Natural killer cell (primary cell): ENCODE measurements around the gene GJC2. TPM values are rescaled to one million over a fixed set of nuclear protein-coding genes. Genes with fewer than 3 reads are reported as not detected.

ENCODE experiments used
- ATAC-seq, 3 donors: fragments of 150-1000 bp in 2 of 3; fragments of 200-7000 bp in 1 of 3; cut with Tn5 transposase; 1 replicate in 1 of 3; 2 replicates in 2 of 3; pipeline ENCODE4 v1.10.0; 2021; ENCODE audit warnings: mild to moderate bottlenecking in 2 of 3, moderate library complexity in 2 of 3
- DNase-seq, 2 donors: peaks; one replicate each; pipeline versions ENCODE4 v3.0.0 to v3.0.0-alpha.2; 2013 to 2021; ENCODE audit warnings: mixed read lengths in 1 of 2
- H3K27ac ChIP-seq: one replicate; pipeline ENCODE4 v1.5.1; 2013; ENCODE audit warnings: mild to moderate bottlenecking, low read length
- H3K27me3 ChIP-seq: one replicate; pipeline ENCODE4 v1.6.1; 2013; ENCODE audit warnings: low read length; ENCODE audit not compliant: control insufficient read depth, insufficient read depth
- H3K36me3 ChIP-seq: one replicate; pipeline ENCODE4 v1.6.1; 2013; ENCODE audit warnings: low read length; ENCODE audit not compliant: control insufficient read depth, insufficient read depth
- H3K4me1 ChIP-seq: one replicate; pipeline ENCODE4 v1.6.1; 2013; ENCODE audit warnings: low read length; ENCODE audit not compliant: control insufficient read depth, insufficient read depth
- H3K4me3 ChIP-seq: one replicate; pipeline ENCODE4 v1.5.1; 2013; ENCODE audit warnings: low read length
- H3K9me3 ChIP-seq: one replicate; pipeline ENCODE4 v1.6.1; 2013; ENCODE audit warnings: low read length; ENCODE audit not compliant: control insufficient read depth, insufficient read depth
- H3K27ac Mint-ChIP-seq, 2 donors: one replicate each; pipeline ENCODE4 v1.8.0; 2022; ENCODE audit warnings: mild to moderate bottlenecking in 2 of 2, mixed read lengths in 2 of 2, moderate library complexity in 1 of 2
- H3K27me3 Mint-ChIP-seq, 2 donors: one replicate each; pipeline ENCODE4 v1.8.0; 2022; ENCODE audit warnings: low read depth in 2 of 2, mixed read lengths in 2 of 2
- H3K36me3 Mint-ChIP-seq: one replicate; pipeline ENCODE4 v1.8.0; 2022; ENCODE audit warnings: mixed read lengths
- H3K4me1 Mint-ChIP-seq, 2 donors: one replicate each; pipeline ENCODE4 v1.8.0; 2022; ENCODE audit warnings: mixed read lengths in 2 of 2
- H3K4me3 Mint-ChIP-seq: one replicate; pipeline ENCODE4 v1.8.0; 2022; ENCODE audit warnings: mild to moderate bottlenecking, moderate library complexity, mixed read lengths
- H3K9me3 Mint-ChIP-seq, 2 donors: one replicate each; pipeline ENCODE4 v1.8.0; 2022; ENCODE audit warnings: mixed read lengths in 2 of 2
- CTCF ChIP-seq: fragments of 200-600 bp; IDR thresholded peaks from one replicate; pipeline ENCODE4 v1.8.0; 2022; ENCODE audit warnings: antibody characterized with exemption
- WGBS: methylation state at CpG from one replicate; pipeline ENCODE4 v1.1.7; 2013; ENCODE audit warnings: missing lambda C conversion rate; ENCODE audit not compliant: insufficient coverage; 5-methylcytosine and 5-hydroxymethylcytosine counted together
- intact Hi-C: fragments of 100-400 bp; cut with micrococcal nuclease; formaldehyde crosslinking; loops from one replicate; pipeline ENCODE4 v1.14.2; 2022
- total RNA-seq, 4 donors: library from RNA; stranded (reverse); fragments of 120-200 nt in 1 of 4; gene quantifications; one replicate each; pipeline versions ENCODE4 v1.2.3 to v1.2.4, GENCODE V29; 2013 to 2022

Gene GJC2
- total RNA-seq, 3 donors from 2014 or later (not counting 1 experiment from before 2014, with no cell fraction given), result 1.0 to 2.2 (median 1.7) TPM

DNA sequence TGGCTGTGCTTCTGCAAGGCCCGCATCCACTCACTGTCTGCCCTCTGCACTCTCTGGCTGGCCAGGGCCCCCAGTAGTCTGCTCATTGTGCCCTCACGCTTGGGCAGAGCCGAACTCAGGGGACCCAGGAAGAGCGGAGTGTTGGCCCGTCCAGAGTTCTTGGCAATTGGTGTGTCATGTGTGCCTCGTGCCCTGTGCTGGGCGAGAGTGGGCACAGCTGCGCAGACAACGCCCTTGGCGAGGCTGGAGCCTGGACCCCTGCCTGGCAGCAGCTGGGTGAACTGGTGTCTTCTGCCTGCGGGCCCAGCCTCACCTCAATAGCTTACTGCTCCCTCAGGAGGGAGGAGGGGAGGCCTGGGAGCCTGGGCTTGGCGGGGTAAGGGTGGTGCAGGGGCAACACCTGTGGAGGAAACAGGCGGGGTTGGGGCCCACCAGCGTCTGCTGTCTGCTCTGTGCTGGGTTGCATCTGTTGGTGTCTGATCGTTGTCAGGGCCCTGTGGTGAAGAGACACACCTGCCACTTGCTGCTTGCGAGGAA lies 7.5 kb upstream of the GJC2 start:
- no peaks in the 10 kb centered on the region for H3K9me3 ChIP-seq
- peaks cover 66% of the 10 kb centered on the region for H3K4me1 ChIP-seq
- Mint-ChIP-seq H3K36me3 (no peaks in the 10 kb centered on the region), H3K9me3 (no peaks in the 10 kb centered on the region), H3K4me3 (peak overlapping the region; percentile 70), H3K27me3 (no peaks in the 10 kb centered on the region), H3K27ac (peak overlapping the region; percentile 95 to 96), H3K4me1 (peaks cover 22 to 53% of the 10 kb centered on the region in 2 donors)
- peak overlapping the region; percentile 99 for H3K4me3 ChIP-seq
- peak; percentile 16 to 43 for DNase-seq
- H3K27ac ChIP-seq, result peak overlapping the region; percentile 99
- no peak for TF ChIP-seq CTCF
- WGBS, result 63% methylated on average over 16 of the region's 16 CpGs
- intact Hi-C loops, result no loop called here
- no peak for ATAC-seq
- peaks cover 20% of the 10 kb centered on the region for H3K36me3 ChIP-seq
- no peaks in the 10 kb centered on the region for H3K27me3 ChIP-seq

DNA sequence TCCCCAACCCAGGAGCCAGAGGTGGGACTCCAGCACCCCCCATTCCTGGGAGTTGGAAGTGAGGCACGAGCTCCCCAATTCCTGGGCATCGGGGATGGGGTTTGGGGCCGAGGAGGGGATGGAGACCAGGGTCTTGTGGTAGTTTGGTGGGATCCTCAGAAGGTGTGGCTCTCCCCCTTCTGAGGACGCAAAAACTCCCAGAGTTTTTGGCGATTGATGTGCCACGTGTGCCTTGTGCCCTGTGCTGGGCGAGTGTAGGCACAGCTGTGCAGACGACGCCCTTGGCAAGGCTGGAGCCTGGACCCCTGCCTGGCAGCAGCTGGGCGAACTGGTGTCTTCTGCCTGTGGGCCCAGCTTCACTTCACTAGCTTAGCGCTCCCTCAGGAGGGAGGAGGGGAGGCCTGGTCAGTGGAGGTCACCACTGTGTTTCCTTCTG lies 7.0 kb upstream of the GJC2 start:
- peak overlapping the region; percentile 95 to 96 for H3K27ac Mint-ChIP-seq
- H3K4me3 Mint-ChIP-seq, result peak overlapping the region; percentile 70
- DNase-seq (no peak), ATAC-seq (no peak)
- no peaks in the 10 kb centered on the region for H3K27me3 ChIP-seq
- intact Hi-C loops, result no loop called here
- 78% methylated on average over 11 of the region's 11 CpGs for WGBS
- TF ChIP-seq CTCF, result no peak
- H3K9me3 ChIP-seq, result no peaks in the 10 kb centered on the region
- H3K27ac ChIP-seq, result peak overlapping the region; percentile 99
- H3K36me3 Mint-ChIP-seq, result no peaks in the 10 kb centered on the region
- H3K4me1 Mint-ChIP-seq, result peaks cover 22 to 51% of the 10 kb centered on the region in 2 donors
- H3K36me3 ChIP-seq, result peaks cover 25% of the 10 kb centered on the region
- H3K27me3 Mint-ChIP-seq, result no peaks in the 10 kb centered on the region
- H3K4me1 ChIP-seq, result peaks cover 62% of the 10 kb centered on the region
- H3K4me3 ChIP-seq, result no peak overlapping the region
- no peaks in the 10 kb centered on the region for H3K9me3 Mint-ChIP-seq

DNA sequence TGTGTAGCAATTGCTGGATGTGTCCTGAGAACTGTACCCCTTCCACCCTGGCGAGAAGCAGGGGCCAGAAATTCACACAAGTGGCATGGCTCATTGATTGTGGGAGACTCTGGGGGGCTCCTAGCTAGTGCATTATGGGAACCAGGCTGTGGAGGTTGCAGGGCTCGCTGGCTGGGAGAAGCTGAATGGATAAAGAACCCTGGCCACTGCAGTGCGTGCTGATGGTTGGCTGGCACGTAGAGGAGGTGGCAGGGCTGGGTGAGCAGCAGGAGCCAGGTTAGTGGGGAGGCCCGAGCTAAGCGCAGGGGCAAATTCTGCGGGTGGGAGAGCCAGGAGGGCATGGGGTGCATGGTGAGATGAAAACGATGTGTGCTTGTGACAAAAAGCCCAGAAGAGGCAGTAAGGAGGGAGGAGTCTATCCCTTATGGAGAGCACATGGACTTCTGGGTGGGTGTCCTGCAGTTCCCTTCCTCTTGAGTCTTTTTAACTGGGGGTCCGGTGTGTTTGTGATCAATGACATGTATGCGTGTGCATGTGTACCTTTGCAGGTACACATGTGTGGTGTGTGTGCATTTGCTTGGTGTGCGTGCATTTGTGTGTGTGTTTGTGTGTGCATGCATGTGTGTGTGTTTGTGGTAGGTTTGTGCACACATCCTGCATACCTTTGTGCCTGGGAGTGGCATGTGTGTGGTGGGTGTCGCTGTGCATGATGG lies 6.1 kb upstream of the GJC2 start:
- H3K27me3 Mint-ChIP-seq, result no peaks in the 10 kb centered on the region
- intact Hi-C loops, result no loop called here
- 95% methylated on average over 12 of the region's 12 CpGs for WGBS
- peak overlapping the region; percentile 70 for H3K4me3 Mint-ChIP-seq
- Histone ChIP-seq H3K36me3 (peaks cover 35% of the 10 kb centered on the region), H3K27me3 (no peaks in the 10 kb centered on the region), H3K4me3 (no peak overlapping the region), H3K27ac (no peak overlapping the region), H3K9me3 (no peaks in the 10 kb centered on the region), H3K4me1 (peaks cover 66% of the 10 kb centered on the region)
- no peak for DNase-seq
- H3K4me1 Mint-ChIP-seq, result peaks cover 22 to 51% of the 10 kb centered on the region in 2 donors
- H3K9me3 Mint-ChIP-seq, result no peaks in the 10 kb centered on the region
- no peaks in the 10 kb centered on the region for H3K36me3 Mint-ChIP-seq
- peak overlapping the region; percentile 95 to 96 for H3K27ac Mint-ChIP-seq
- ATAC-seq, result no peak
- TF ChIP-seq CTCF, result no peak
